SJSA1 (cell line): ENCODE results near the gene PPARG. TPM values are rescaled to one million over a fixed set of nuclear protein-coding genes. Genes with fewer than 3 reads are reported as not detected.

Experiments
- DNase-seq, 2 experiments: peaks; one replicate each; pipeline ENCODE4 v3.0.0-alpha.2; 2015 to 2020; ENCODE audit warnings: low spot score in 2 of 2, low read depth in 1 of 2
- H3K27ac ChIP-seq: fragments of 250-450 bp; sonication (Bioruptor Pico); 2 replicates; pipeline ENCODE4 v1.5.1; 2020; ENCODE audit warnings: mild to moderate bottlenecking, moderate library complexity
- H3K27me3 ChIP-seq: fragments of 250-450 bp; sonication (Bioruptor Pico); replicated peaks from 2 replicates; pipeline ENCODE4 v1.5.1; 2020; ENCODE audit warnings: mild to moderate bottlenecking, moderate library complexity
- H3K36me3 ChIP-seq: fragments of 250-450 bp; sonication (Bioruptor Pico); 2 replicates; pipeline ENCODE4 v1.5.1; 2020; ENCODE audit warnings: mild to moderate bottlenecking
- H3K4me1 ChIP-seq: fragments of 250-450 bp; sonication (Bioruptor Pico); replicated peaks from 2 replicates; pipeline ENCODE4 v1.6.1; 2021; ENCODE audit warnings: mild to moderate bottlenecking
- H3K4me3 ChIP-seq: fragments of 250-450 bp; sonication (Bioruptor Pico); 2 replicates; pipeline ENCODE4 v1.5.1; 2020; ENCODE audit warnings: mild to moderate bottlenecking
- H3K9me3 ChIP-seq: fragments of 250-450 bp; sonication (Bioruptor Pico); replicated peaks from 2 replicates; pipeline ENCODE4 v1.5.1; 2020; ENCODE audit warnings: mild to moderate bottlenecking
- total RNA-seq: library from RNA; depleted of rRNA; stranded (reverse); fragments of >200 nt; shearing (Covaris generic); gene quantifications from 2 replicates; pipeline ENCODE4 v1.2.3, GENCODE V29; 2014

PPARG gene
- total RNA-seq, 1 experiment from 2014 or later = 0.39 TPM

DNA sequence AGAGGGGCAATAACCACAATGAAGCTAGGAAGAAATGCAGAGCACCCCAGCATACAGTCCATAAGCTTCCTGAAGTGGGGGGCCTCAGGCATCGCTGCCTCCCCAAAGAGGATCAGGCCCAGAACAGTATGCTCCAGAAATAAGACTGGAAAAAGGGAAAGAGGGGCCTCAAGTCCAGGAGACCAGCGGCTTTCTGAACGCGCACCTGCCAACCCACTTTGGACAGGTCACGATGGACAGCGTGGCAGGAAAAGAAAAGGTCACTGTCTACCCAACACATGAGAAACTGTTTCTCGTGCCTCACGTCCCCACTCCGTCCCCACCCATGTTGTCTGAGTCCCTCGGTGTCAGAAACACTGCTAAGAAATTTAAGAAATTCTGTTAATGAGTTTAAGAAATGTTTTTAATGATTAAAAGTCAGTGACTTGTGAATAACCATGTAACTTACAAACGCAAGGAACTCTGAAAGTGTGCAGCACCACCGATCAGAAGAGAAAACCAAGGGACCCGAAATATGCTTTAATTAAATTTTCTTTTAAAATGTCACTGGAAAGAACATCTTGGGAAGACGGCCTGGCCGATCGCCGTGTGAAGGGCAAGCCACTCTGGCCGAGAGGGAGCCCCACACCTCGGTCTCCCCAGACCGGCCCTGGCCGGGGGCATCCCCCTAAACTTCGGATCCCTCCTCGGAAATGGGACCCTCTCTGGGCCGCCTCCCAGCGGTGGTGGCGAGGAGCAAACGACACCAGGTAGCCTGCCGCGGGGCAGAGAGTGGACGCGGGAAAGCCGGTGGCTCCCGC is 1.7 kb upstream of the PPARG start:
- DNase-seq = no peak
- no peak overlapping the region for H3K4me3 ChIP-seq

DNA sequence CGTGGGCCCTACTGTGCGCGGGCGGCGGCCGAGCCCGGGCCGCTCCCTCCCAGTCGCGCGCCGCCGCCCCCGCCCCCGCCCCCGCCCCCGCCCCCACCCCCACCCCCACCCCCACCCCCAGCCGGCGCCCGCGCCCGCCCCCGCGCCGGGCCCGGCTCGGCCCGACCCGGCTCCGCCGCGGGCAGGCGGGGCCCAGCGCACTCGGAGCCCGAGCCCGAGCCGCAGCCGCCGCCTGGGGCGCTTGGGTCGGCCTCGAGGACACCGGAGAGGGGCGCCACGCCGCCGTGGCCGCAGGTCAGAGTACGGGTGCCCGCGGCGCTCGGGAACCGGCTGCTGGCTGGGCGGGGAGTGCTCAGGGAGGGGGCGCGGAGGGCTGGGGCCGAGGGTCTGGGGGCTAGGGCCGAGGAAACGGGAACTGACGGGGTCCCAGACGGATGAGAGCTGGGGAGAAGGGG is 1.1 kb upstream of the PPARG start:
- Histone ChIP-seq H3K27me3 (peaks cover 41% of the 10 kb centered on the region), H3K4me1 (0 out of 2 replicates have a peak, but pooled peaks cover 6% of the 10 kb centered on the region), H3K36me3 (no peaks in the 10 kb centered on the region), H3K9me3 (no peaks in the 10 kb centered on the region), H3K27ac (no peak overlapping the region), H3K4me3 (peak overlapping the region; percentile 27)
- no peak for DNase-seq

More for the DNA sequence above, 1.7 kb upstream of the PPARG start:
- Histone ChIP-seq H3K9me3 (no peaks in the 10 kb centered on the region), H3K27me3 (peaks cover 41% of the 10 kb centered on the region), H3K36me3 (no peaks in the 10 kb centered on the region), H3K27ac (no peak overlapping the region), H3K4me1 (0 out of 2 replicates have a peak, but pooled peaks cover 6% of the 10 kb centered on the region)

DNA sequence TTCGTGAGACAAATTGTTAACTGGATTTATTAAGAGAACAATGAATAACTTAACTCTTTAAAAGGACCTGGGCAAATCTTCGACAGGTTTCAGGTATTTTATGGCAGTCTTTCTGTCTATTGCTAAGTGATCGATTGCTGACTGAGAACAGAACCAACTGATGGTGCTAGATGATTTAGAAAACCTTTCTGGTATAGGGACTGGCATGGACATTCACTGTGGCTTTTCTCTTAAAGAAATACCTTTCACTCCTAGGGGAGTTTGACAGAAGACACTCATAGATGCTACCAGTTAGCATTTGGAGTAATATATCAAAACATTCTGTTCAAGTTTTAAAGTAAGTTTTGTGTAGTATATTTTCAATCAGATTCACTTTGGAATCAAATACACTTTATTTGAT is 654 bp downstream of the PPARG start:
- 0 out of 2 replicates have a peak, but pooled peaks cover 6% of the 10 kb centered on the region for H3K4me1 ChIP-seq
- no peak overlapping the region for H3K4me3 ChIP-seq
- peaks cover 36% of the 10 kb centered on the region for H3K27me3 ChIP-seq
- no peaks in the 10 kb centered on the region for H3K36me3 ChIP-seq
- H3K27ac ChIP-seq = no peak overlapping the region
- DNase-seq = no peak
- no peaks in the 10 kb centered on the region for H3K9me3 ChIP-seq

DNA sequence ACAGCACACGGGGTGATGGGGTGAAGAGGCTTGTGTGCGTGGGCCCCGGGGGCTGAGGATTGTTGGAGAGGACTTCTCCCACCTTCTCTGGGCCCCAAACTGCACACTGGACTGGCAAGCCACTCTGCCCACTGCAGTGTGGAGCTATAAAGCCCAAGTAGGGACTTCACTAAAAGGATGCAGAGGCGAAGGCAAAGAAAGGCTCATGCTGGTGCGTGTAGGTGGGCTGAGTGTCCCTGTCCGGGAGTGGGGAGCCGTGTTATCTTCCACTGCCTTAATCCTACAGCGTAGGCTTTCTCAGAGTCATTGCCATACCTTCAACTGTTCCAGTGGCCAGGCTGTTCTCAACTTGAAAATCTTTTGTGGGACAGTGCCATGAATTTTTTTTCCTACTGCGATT is 3.9 kb downstream of the PPARG start:
- H3K27me3 ChIP-seq = peaks cover 27% of the 10 kb centered on the region
- 0 out of 2 replicates have a peak, but pooled peaks cover 6% of the 10 kb centered on the region for H3K4me1 ChIP-seq
- H3K4me3 ChIP-seq = no peak overlapping the region
- no peaks in the 10 kb centered on the region for H3K36me3 ChIP-seq
- no peaks in the 10 kb centered on the region for H3K9me3 ChIP-seq
- no peak for DNase-seq
- H3K27ac ChIP-seq = no peak overlapping the region

DNA sequence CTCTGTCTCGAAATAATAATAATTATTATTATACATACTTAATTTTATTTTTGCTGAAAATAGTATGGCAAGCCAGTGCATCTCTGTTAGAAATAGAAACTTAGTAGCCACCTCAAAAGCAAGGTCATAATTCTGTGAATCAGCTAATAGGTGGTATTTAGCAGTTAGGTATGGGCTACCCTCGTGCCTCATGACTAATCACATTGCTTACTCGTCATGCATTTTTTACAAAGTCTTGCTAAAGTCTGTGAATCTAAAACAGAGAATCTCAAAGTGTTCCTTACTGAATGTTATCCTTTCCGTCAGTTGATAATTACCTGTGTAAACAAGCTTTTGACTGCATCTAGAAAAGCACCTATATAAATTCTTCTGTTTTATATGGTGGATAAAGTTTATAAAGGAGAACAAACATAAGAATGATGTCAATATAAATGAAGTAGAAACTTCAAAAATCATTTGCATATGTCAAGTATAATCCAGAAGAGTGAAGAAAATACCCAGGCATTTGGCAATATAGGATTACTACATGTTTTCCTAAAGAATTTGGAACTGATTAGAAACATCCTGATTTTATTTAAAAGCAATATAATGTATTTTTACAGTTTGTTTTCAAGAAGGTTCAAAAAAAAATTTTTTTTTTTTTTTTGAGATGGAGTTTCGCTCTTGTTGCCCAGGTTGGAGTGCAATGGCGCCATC is 6.2 kb downstream of the PPARG start:
- H3K4me1 ChIP-seq = no peaks in the 10 kb centered on the region
- no peak overlapping the region for H3K27ac ChIP-seq
- no peaks in the 10 kb centered on the region for H3K36me3 ChIP-seq
- DNase-seq = no peak
- H3K4me3 ChIP-seq = no peak overlapping the region
- H3K27me3 ChIP-seq = peaks cover 5% of the 10 kb centered on the region; the same call in 1 of the 2 replicates
- H3K9me3 ChIP-seq = no peaks in the 10 kb centered on the region

DNA sequence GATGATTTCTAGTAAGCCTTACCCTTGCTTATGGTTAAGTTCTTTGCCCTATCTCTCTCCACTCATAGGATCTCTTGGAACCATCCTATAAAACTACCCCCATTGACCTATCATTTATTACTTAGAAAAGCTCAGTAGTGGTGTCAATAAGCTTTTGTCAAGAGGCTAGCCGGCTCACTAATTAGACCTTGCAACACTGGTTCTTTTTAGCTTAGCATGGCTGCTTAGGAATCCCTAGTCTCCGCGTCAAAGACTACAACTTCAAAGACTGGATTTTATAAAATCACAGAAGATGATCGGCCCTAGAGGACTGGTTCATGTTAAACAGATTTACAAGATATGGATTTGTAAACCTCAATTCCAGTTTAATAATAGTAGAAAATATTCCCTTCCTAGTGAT is 7.6 kb downstream of the PPARG start:
- Histone ChIP-seq H3K36me3 (no peaks in the 10 kb centered on the region), H3K27me3 (no peaks in the 10 kb centered on the region; the same call in 1 of the 2 replicates), H3K4me1 (no peaks in the 10 kb centered on the region), H3K9me3 (no peaks in the 10 kb centered on the region), H3K27ac (no peak overlapping the region), H3K4me3 (no peak overlapping the region)
- DNase-seq = no peak

DNA sequence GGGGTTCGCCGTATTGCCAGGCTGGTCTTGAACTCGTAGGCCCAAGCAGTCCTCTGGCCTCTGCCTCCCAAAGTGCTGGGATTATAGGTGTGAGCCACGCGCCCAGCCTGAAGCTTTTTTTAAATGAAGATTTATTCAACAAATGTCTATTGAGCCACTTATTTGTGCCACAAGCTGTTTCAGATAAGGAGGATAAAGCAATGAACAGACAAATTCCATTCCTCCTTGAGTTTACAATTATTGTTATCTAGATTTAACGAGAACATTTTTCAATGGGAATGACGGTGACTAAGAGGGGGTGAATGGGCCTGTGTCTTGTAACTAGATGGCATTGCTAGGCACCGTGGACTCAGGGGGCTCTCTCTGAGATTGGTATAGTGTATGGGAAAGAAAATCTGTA is 10.2 kb downstream of the PPARG start:
- H3K36me3 ChIP-seq = no peaks in the 10 kb centered on the region
- no peak overlapping the region for H3K27ac ChIP-seq
- H3K4me3 ChIP-seq = no peak overlapping the region
- DNase-seq = no peak
- no peaks in the 10 kb centered on the region; the same call in 1 of the 2 replicates for H3K27me3 ChIP-seq
- H3K4me1 ChIP-seq = no peaks in the 10 kb centered on the region
- no peaks in the 10 kb centered on the region for H3K9me3 ChIP-seq

DNA sequence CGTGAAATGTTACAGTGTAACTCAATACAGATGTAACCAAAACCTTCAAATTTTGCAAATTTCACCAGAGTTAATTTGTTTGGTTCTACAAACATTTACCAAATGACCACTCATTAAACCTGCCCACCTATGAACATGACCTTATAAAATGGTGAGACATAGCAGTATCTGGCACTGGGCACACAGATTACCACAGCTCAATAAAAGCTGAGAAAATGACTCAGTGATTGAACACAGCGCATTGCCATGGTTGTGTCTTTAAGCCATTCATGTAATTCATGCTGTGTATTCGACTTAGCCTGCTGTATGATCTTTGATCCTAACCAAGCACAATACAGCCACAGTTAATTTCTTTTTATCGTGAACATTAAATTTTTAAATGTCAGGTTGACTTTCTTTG is 11.3 kb downstream of the PPARG start:
- H3K9me3 ChIP-seq = no peaks in the 10 kb centered on the region
- no peak for DNase-seq
- no peaks in the 10 kb centered on the region; the same call in 1 of the 2 replicates for H3K27me3 ChIP-seq
- no peak overlapping the region for H3K4me3 ChIP-seq
- no peak overlapping the region for H3K27ac ChIP-seq
- no peaks in the 10 kb centered on the region for H3K4me1 ChIP-seq
- H3K36me3 ChIP-seq = no peaks in the 10 kb centered on the region

DNA sequence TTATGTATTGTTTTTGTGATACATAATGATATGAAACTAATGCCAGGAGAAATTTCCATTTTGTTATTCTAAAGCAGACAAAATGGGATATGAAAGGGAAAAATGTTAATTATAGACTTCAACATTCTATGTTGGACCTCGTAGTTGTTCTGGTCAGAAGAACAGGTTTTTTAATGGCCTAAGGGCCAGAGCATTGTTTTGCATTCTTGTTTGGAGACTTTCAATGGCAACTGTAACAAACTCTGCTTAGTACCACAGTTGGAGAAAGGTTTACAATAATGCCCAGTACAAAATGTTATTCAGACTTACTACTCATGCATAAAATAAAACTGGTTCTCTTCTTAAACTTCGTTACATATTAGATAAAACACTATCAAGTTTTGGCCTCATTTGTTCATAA is 12.2 kb downstream of the PPARG start:
- H3K36me3 ChIP-seq = no peaks in the 10 kb centered on the region
- no peaks in the 10 kb centered on the region; the same call in 1 of the 2 replicates for H3K27me3 ChIP-seq
- H3K4me1 ChIP-seq = no peaks in the 10 kb centered on the region
- H3K27ac ChIP-seq = no peak overlapping the region
- no peaks in the 10 kb centered on the region for H3K9me3 ChIP-seq
- H3K4me3 ChIP-seq = no peak overlapping the region
- DNase-seq = no peak

DNA sequence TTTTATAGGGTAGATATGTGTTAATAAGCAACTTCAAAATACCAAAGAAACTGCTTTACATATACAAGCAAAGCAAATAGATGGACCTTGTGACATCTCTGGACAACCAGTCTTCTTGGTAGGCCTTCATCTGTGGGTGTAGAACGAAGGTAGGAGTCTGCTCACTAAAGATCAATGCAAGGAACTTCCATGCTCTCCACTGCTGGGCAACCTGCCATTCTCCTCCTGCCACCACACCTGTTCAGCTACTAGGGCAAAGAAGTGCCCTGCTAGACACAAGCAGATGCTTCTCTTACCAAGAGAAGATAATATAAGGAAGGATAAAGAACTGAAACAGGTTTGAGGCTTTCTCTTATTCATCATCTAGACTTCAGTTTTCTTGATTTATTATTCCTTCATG is 12.6 kb downstream of the PPARG start:
- H3K27ac ChIP-seq = no peak overlapping the region
- H3K4me3 ChIP-seq = no peak overlapping the region
- no peaks in the 10 kb centered on the region for H3K9me3 ChIP-seq
- H3K4me1 ChIP-seq = no peaks in the 10 kb centered on the region
- no peak for DNase-seq
- no peaks in the 10 kb centered on the region for H3K36me3 ChIP-seq
- H3K27me3 ChIP-seq = no peaks in the 10 kb centered on the region; the same call in 1 of the 2 replicates

DNA sequence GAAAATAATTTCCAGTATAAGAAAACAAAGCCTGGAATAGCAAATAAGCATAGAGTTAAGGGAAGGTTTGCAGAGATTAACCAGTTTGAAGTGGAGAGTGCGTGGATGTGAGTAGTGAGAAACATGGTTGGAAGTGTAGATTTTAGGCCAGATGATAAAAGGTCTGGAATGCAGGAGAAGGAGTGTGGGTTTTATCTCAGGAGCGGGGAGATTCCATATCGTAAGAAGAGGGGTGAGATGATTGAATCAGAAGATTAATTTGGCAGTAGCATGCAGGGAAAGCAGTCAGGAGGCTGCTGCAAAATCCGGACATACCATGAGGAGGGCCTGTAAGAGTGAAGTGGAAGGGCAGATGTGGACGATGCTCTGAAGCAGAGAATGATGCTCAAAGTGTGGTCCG is 13.7 kb downstream of the PPARG start:
- no peaks in the 10 kb centered on the region for H3K4me1 ChIP-seq
- DNase-seq = no peak
- no peaks in the 10 kb centered on the region for H3K9me3 ChIP-seq
- no peak overlapping the region for H3K4me3 ChIP-seq
- no peaks in the 10 kb centered on the region for H3K36me3 ChIP-seq
- no peak overlapping the region for H3K27ac ChIP-seq
- H3K27me3 ChIP-seq = no peaks in the 10 kb centered on the region; the same call in 1 of the 2 replicates

DNA sequence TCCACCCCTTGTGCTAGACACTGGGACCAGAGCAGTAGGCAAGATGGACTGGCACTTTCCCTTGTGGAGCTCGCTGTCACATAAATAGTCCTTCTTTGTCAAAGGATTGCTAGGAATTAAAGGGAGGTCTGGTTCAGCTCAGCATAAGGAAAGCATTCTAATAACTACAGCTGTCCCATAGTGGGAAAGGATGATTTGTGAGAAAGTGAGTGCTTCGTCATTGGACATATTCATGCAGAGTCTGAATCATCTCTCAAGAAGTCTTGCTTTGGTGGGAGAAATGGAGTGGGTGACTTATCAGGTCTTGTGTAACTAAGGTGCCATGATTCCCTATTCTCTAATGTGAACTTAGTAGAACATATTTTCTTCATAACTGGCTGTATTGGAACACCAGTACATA is 14.7 kb downstream of the PPARG start:
- Histone ChIP-seq H3K27me3 (no peaks in the 10 kb centered on the region; the same call in 1 of the 2 replicates), H3K4me1 (no peaks in the 10 kb centered on the region), H3K4me3 (no peak overlapping the region), H3K27ac (no peak overlapping the region), H3K36me3 (no peaks in the 10 kb centered on the region), H3K9me3 (no peaks in the 10 kb centered on the region)
- DNase-seq = no peak

DNA sequence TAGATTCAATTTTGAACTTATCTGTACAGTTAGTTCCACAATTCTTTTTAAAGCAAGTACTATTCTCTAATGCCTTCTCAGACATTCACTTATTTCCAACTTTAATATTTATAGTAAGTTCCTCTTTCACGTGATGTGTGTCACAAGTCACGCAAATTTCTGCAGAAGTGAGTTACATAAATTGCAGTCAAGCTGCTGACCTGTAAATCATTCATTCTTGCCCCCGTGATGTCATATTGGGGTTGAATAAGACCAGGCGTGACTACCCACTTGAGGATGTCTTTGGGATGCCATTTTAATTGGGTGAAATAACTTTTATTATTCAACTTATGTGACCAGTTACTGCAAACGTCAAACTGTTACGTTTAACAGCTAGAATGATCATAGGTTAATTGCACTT is 15.1 kb downstream of the PPARG start:
- H3K9me3 ChIP-seq = no peaks in the 10 kb centered on the region
- H3K36me3 ChIP-seq = no peaks in the 10 kb centered on the region
- H3K4me3 ChIP-seq = no peak overlapping the region
- DNase-seq = no peak
- H3K27me3 ChIP-seq = no peaks in the 10 kb centered on the region; the same call in 1 of the 2 replicates
- H3K4me1 ChIP-seq = no peaks in the 10 kb centered on the region
- no peak overlapping the region for H3K27ac ChIP-seq

DNA sequence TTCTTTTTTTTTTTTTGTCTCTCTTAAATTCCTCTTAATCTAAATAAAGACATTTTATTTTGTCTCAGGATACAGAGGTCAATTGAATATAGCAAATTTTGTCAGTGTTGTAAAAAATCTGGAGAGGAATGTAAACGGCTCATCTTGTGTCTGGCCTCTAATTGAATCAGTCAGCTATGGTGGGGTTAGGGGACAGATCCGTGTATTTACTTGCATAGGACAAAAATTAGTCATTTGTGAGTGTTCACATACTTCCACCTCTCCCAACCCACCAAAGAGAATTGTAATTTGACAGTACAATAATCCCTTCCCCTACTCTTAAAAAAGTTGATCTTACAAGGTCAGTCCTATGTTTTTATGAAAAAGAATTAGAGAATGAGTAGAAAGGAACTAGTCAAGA is 18.3 kb downstream of the PPARG start:
- H3K4me3 ChIP-seq = no peak overlapping the region
- 0 out of 2 replicates have a peak, but pooled peaks cover 3% of the 10 kb centered on the region for H3K27me3 ChIP-seq
- no peak for DNase-seq
- no peaks in the 10 kb centered on the region for H3K36me3 ChIP-seq
- H3K27ac ChIP-seq = no peak overlapping the region
- no peaks in the 10 kb centered on the region for H3K9me3 ChIP-seq
- H3K4me1 ChIP-seq = no peaks in the 10 kb centered on the region
